Measurements from ENCODE around the gene ANXA5.
A peak's percentile ranks its signal among the peaks of the same experiment; 100 is the strongest.
"Not testable (repeated sequence)": the region's sequence is repeated elsewhere in the genome, so short reads cannot be mapped to it uniquely, and the experiment has no call there.

Gene ANXA5

GRCh38 chr4:121737846-121738554, 41.2 kb upstream of the ANXA5 start:
- TF ChIP-seq CTCF (IDR thresholded peaks at IDR 0.05; ENCODE audit: low read length, missing control alignments), result no peak
- no peak for DNase-seq (ENCODE audit: low read depth)
- H3K4me3 ChIP-seq (replicated peaks; ENCODE audit: low read depth, low read length), result no peak overlapping the region

GRCh38 chr4:121736735-121737351, 40.1 kb upstream of the ANXA5 start:
- peak; percentile 71 for TF ChIP-seq CTCF (IDR thresholded peaks at IDR 0.05; ENCODE audit: low read length, missing control alignments)
- DNase-seq (ENCODE audit: low read depth), result peak; percentile 77
- H3K4me3 ChIP-seq (replicated peaks; ENCODE audit: low read depth, low read length), result no peak overlapping the region

- H3K4me3 ChIP-seq (replicated peaks; ENCODE audit: low read depth, low read length), result no peak overlapping the region
- DNase-seq (ENCODE audit: low read depth), result no peak
- no peak for TF ChIP-seq CTCF (IDR thresholded peaks at IDR 0.05; ENCODE audit: low read length, missing control alignments)
These were observed 37.8 kb upstream of the ANXA5 start for GRCh38 chr4:121734571-121734970.

- TF ChIP-seq CTCF (IDR thresholded peaks at IDR 0.05; ENCODE audit: low read length, missing control alignments), result no peak
These were observed 37.2 kb upstream of the ANXA5 start for GRCh38 chr4:121733942-121734341.

GRCh38 chr4:121729753-121730152, 33.0 kb upstream of the ANXA5 start:
- not testable (repeated sequence) for DNase-seq (ENCODE audit: low read depth); H3K4me3 ChIP-seq (replicated peaks; ENCODE audit: low read depth, low read length)

More at GRCh38 chr4:121733942-121734341, 37.2 kb upstream of the ANXA5 start:
- H3K4me3 ChIP-seq (replicated peaks; ENCODE audit: low read depth, low read length), result no peak overlapping the region
- no peak for DNase-seq (ENCODE audit: low read depth)

- H3K4me3 ChIP-seq (replicated peaks; ENCODE audit: low read depth, low read length), result no peak overlapping the region
- DNase-seq (ENCODE audit: low read depth), result peak; percentile 74
These were observed 32.0 kb upstream of the ANXA5 start for GRCh38 chr4:121728798-121729226.

GRCh38 chr4:121728066-121728465, 31.3 kb upstream of the ANXA5 start:
- DNase-seq (ENCODE audit: low read depth), result peak; percentile 76
- H3K4me3 ChIP-seq (replicated peaks; ENCODE audit: low read depth, low read length), result no peak overlapping the region
- no peak for TF ChIP-seq CTCF (IDR thresholded peaks at IDR 0.05; ENCODE audit: low read length, missing control alignments)

More at GRCh38 chr4:121728798-121729226, 32.0 kb upstream of the ANXA5 start:
- TF ChIP-seq CTCF (IDR thresholded peaks at IDR 0.05; ENCODE audit: low read length, missing control alignments), result no peak
